GM19397 (cell line): ENCODE measurements around the gene ACBD6.

Experiments used
- ATAC-seq: cut with Tn5 transposase; IDR thresholded peaks from one replicate; pipeline ENCODE4 v1.9.1; 2021; ENCODE audit warnings: mild to moderate bottlenecking, moderate library complexity; ENCODE audit not compliant: unreplicated experiment

The ACBD6 gene

DNA sequence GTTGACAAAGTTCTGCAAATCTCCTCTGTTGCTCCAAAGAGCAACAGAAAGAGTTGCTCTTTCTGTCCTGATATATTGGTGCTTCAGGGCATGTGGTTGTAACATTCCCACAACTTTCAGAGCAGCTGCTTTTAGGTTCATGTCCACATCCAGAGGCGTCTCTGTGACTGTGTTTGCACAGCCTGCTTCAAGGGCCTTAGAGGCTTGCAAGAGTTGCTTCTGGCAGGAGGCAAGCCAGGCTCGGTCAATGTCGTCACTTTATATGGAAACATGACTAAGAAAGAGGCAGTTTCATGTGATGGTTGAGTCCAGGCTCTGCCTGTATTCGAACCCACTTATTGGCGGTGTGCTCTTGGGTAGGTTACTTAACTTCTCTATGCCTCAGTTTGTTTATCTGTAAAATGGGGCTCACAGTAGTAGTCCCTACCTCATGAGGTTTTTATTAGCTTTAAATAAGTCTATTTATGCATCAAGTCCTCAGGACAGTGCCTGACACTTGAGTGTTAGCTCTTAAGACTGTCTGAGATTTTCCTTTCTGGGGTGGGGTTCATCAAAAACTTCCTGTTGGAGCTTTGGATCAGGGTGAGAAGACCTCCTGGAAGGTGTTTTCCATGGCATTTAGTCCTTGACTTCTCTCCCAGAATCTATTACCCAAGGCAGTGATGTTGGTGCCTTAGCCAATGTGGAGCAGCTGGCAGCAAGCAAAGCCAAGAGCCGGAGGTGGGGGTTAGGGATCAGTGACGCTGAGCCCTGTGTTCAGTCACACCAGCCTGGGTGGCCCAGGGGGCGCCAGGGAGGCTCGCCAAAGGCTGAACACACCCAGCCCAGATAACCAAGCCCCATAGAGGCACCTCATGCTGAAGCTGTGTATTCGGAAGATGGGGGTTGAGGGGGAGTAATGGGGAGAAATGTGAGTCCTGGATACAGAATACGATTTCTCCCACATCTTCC is 253.4 kb downstream of the ACBD6 start:
- no peak for ATAC-seq

DNA sequence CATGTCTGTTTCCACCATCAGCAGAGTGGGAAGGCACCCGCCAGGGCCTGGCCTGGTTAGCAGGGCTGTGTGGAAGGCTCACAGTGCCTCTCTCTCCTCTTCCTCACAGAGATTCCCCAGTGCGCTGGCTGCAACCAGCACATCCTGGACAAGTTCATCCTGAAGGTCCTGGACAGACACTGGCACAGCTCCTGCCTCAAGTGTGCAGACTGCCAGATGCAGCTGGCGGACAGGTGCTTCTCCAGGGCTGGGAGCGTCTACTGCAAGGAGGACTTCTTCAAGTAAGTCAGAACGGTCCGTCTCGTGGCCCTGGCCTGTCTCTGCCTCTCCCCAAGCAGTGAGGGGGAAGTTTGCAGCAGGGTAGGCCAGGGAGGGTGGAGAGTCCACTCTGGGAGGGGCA is 254.2 kb downstream of the ACBD6 start:
- no peak for ATAC-seq

DNA sequence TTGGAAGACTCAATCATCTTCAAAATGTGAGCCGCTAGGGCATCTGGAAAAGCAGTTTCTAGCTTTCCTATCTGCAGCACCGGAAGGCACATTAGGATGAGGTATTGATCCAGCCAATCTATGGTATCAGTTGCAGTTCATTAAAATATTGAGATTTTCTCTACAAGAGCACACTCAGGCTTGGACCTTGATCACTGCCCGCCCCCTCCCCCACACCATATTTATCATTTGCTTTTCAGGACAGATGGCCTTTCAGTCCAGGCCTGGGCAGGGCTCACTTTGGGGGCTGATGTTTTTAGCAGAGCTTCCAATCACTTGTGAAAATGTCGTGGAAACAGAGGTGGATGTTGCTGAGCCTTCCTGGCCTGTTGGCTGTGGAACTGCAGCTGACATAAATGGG is 254.8 kb downstream of the ACBD6 start:
- ATAC-seq, result no peak

DNA sequence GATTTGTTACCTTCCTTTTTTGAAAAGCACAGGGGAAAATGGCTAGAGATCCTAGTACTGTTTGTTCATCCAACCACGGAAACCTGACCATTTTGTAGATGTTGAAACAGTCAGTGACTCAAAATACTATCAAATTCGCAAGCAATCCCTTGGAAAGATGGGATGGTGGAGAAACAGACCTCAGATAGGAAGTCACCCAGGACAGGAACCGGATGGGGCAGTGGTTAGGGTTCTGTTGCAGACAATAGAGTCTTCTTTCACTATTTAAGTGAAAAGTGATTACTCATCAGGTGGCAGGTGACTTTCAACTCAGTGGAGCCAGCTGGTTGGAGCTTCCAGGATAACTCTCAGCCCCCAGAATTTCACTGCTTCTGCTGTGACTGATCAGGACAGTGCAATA is 255.3 kb downstream of the ACBD6 start:
- no peak for ATAC-seq

DNA sequence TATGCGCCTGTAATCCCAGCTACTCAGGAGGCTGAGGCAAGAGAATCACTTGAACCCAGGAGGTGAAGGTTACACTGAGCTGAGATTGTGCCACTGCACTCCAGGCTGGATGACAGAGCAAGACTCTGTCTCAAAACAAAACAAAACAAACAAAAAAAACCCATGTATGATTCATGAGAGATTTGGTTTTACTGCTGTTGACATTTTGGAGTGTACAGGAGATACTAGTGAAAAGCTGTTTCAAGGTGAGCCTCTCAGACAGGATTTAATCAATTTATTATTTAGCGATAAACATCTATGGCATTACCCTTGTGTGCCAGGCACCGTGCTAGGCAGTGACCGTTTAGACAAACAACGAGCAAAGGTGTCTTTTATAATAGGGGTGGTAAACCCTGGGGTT is 255.8 kb downstream of the ACBD6 start:
- ATAC-seq, result no peak

DNA sequence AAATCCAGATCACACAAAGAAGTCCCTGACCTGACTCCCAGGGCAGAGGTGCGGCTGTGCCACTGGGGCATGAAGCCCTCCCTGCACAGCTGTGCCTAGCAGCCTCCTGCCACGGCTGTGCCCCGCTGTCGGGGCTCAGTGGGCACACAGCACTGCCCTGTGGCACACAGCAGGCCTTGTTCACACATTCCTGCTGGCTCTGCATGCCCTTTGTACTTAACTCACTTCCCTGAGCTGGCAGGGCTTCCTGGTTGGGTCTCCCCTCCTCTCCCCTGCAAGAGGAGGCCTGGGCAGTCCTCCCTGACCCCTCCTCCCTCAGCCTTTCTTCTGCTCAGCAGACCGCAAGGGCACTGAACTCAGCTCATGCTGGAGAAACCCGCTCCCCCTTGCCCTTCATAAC is 257.5 kb downstream of the ACBD6 start:
- no peak for ATAC-seq

DNA sequence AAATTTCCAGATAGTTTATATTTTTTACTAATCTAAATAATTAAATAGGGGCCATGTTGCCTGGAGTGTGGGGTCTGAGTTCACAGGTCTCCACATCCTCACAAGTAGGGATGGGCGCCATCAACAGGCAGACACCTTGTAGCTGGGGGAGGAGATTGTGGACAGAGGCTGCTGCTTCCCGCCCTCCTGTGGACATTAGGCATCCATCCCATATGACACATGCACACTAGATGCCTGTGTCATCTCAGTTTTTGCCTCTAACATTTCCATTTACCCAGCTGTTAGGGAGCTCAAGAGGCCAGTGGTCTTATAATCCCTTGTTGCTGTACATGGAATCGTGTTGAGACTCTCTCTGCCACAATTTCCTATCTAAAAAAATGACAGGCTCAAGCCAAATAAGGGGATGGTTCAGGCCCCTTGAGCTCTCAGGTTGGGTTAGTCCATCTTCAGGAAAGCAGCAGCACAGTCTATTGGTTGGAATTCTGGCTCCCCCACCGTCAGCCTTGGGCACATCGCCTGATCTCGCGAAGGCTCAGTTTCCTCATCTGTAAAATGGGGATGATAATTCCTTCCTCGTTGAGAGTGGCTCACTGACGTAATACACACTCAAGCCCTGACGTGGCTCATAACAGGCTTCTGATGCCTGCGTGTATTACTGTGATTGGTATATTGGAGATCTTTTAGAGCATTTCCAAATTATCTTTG is 258.7 kb downstream of the ACBD6 start:
- no peak for ATAC-seq

DNA sequence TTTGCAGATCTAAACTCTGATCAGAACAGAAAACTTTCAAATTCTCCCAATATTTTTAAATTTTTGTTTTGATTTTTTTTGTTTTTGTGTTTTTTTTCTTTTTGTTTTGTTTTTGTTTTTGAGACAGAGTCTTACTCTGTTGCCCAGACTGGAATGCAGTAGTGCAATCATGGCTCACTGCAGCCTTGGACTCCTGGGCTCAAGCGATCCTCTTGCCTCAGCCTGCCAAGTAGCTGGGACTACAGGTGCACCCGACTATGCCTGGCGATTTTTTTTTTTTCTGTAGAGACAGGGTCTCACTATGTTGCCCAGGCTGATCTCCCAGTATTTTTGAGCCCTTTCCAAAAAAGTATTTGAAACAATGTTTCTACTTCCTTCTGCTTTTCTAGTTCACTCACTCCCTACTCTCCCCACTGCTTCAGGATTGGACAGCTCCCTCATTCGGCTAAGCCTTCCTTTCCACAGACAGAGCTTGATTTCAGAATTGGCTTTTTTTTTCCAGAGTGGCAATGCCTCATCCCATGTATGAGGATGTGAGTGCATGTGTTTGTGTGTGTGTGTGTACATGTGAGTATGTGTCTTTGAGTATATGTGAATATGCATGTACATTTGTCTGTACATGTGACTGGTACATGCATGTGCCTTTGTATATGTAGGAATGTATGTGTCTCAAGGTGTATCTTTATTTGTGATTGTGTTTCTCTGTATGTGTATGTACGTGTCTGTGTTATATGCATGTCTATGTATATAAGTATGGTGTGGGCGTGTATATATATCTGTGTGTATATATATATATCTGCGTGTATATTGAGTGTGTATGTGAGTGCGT is 260.4 kb downstream of the ACBD6 start:
- no peak for ATAC-seq

DNA sequence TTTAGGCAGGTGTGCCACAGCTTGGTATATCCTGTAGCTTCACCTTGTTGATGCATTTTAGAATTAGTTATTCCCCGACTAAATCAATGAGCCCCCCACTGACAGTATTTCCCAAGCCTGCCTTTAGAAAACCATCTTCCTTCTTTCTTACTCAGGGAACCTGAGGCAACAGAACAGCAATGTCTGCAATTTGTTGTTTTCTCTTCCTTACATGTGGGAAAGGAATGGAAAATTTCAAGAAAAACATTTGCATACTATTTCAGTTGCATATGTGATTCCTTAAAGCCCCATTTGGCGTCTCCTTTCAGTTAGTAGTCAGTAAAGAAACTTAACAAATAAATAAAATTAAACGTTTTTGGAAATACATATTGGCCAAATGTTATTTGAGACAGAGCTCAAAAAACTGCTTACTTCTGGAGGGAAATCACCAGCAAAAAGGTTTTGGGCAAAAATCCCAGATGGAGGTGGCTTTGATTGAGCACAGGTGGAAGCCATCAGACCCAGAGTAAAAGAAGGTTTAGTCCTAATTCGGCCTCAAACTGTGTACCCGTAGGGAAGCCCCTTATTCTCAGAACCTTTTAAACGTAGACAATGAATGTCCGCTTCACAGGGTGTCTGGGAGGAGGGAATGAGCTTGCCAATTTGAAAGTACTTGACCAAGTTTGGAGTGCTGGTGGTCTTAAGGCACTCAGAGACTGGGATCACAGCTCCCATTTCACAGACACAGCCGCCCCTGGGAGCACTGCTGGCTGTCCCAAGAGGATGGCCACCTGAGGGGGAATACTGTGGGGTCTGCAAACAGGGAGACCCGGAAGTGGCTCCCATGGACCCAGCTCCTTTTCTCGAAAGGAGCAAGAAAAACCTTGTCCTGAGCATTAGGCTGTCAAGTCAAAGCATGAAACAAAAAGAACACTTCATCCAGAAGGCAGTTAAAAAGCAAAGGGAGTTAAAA is 263.0 kb downstream of the ACBD6 start:
- ATAC-seq, result no peak

DNA sequence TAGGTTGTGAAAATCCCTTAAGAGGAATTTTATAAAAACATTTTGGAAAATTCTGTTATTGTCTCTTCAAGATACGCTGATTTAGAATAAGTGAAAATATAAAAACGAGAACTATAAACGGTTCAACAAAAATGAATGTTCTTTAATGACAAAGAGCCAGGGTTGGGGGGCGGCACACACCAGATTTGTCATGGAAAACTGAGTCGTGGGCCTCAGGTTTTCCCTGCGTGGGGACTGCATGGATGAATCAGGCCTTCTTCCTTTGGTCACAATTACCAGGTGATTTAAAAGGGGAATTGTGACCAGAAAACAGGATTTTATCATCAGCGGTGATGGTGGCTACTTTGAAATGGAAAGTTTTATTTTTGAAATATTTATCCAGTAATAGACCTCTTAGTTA is 263.7 kb downstream of the ACBD6 start:
- ATAC-seq, result no peak
